HG02884 (cell line): ENCODE measurements around the gene SLFN12.
"Not testable (repeated sequence)": the region's sequence is repeated elsewhere in the genome, so short reads cannot be mapped to it uniquely, and the experiment has no call there.

Experiments
- ATAC-seq: cut with Tn5 transposase; IDR thresholded peaks from one replicate; pipeline ENCODE4 v1.9.1; 2021; ENCODE audit warnings: mild to moderate bottlenecking, moderate library complexity; ENCODE audit not compliant: unreplicated experiment

SLFN12 gene

GRCh38 chr17:35432176-35433074 is at the start of gene SLFN12:
Gene SLFN12 (minus strand): TSS chr17:35432500. CDS start chr17:35423028, 9,472 bp downstream.
- ATAC-seq: peak; percentile 57

DNA sequence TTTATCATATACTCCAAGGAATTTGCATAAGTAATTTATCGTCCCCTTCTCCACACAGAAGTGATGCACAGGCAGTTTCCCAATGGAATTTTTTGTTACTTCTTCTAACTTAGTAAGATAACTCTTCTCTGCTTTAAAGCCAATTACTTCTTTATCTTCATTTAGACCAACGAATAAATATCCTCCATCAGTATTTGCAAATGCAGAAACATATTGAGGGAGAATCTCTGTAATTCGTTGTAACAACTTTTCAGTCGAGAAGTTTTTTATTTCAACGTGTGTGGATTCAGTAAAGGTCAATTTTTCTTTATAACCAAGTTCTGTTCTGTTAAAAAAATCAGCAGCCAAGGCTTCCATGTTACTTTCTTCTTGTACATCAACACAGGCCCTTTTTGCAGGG is 47.0 kb upstream of the SLFN12 start:
- ATAC-seq: no peak

GRCh38 chr17:35477248-35477647 is 44.9 kb upstream of the SLFN12 start:
- ATAC-seq: no peak

DNA sequence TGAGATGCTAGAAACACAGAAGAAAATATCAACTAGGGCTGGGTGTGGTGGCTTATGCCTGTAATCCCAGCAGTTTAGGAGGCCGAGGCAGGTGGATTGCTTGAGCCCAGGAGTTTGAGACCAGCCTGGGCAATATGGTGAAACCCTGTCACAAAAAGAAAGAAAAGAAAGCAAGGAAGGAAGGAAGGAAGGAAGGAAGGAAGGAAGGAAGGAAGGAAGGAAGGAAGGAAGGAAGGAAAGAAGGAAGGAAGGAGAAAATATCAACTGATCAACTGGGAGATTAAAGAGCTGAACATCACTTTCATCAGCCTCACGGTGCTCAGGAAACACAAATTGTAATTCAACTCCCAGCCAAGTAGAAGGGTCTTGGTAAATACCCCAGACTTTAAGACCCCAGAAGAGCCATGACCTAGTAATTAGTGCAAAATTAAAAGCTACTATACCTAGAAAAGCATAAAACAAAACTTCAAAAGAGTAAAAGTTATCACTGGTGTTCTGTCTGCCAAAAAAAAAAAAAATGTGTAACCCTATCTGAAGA is 44.1 kb upstream of the SLFN12 start:
- ATAC-seq: no peak

DNA sequence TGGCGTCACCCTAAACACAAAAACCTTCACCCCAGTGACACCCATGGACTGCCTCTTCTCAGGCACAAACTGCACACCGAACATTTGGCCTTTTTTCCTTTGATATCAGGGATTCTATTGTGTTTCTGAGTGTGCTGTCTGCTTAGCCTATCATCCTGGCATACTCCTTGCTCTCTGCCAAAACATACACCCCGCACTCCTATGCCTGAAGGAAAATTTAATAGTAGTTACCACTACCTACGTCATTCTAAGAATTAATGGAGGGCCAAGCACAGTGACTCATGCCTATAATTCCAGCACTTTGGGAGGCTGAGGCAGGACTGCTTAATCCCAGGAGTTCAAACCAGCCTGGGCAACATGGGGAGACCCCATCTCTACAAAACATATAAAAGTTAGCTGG is 36.2 kb upstream of the SLFN12 start:
- ATAC-seq: no peak

DNA sequence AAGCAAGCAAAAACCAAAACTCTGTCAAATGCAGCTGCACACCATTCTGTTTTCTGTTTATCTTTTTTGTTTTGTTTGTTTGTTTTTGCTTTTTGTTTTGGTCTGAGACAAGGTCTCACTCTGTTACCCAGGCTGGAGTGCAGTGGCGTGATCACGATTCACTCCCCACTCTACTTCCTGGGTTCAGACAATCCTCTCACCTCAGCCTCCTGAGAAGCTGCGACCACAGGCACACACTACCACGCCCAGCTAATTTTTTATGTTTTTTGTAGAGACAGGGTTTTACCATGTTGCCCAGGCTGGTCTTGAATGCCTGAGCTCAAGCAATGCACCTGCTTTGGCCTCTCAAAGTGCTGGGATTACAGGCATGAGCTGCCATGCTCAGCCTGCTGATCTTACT is 35.5 kb upstream of the SLFN12 start:
- no peak for ATAC-seq

- ATAC-seq: peak; percentile 74
Observed at GRCh38 chr17:35460354-35460851, 28.1 kb upstream of the SLFN12 start.

GRCh38 chr17:35454035-35454434 is 21.7 kb upstream of the SLFN12 start:
- not testable (repeated sequence) for ATAC-seq

DNA sequence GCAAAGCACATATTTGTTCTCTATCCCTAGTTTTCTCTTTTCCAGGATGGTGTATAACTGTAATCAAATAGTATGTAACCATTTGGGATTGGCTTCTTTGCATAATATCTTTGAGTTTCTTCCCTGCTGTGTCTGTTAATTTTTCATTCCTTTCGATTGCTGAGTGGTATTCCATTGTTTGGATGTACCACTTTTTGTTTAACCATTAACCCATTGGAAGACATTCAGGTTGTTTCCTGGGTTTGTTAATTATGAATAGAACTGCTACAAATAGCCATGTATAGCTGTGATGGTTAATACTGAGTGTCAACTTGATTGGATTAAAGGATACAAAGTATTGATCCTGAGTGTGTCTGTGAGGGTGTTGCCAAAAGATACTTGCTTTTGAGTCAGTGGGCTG is 20.9 kb upstream of the SLFN12 start:
- no peak for ATAC-seq

GRCh38 chr17:35449371-35449931 is 17.2 kb upstream of the SLFN12 start:
- no peak for ATAC-seq

DNA sequence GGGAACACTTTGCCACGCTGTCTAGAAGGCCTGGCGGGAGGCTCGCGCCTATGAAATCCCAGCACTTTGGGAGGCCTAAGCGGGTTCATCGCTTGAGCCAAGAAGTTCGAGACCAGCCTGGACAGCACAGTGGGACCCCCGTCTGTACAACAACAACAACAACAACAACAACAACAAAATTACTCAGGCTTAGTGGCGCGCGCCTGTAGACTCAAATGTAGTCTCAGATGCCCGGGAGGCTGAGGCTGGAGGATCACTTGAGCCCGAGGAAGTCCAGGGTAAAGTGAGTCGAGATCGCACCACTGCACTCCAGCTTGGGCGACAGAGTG is 16.6 kb upstream of the SLFN12 start:
- ATAC-seq: no peak

DNA sequence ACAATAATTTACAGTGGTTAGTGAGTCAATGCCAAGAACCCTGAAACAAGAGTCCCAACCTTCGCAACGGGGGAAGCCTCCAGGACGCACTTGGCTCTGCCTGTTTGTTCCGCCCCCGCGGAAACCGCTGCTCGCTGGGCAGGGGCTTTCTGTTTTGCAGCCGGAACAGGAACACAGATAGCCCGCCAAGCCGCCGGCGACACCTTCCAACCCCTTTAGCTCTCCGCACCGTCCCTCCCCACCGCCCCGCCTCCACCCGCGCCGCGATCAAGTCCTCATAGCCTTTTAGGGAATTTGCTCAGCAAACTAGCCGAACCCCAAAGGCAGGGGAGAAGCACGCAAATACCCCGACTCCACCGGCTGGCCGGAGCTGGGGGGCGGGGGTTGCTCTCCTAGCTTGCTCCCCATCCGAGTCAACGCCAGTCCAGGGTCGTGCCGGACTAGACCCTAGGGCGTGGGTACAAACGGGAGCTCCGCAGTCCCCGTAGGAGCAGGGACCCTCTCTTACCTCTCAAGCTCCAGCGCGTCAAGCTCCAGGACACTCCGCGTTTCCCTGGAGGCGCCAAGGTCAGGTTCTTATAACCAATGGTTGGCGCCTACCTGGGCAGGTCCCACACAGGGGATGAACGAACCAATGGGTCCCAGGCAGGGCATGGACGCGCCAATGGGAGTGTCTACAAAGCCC is 16.1 kb upstream of the SLFN12 start, which contains the start of gene SLFN13:
TSS of gene SLFN13 (minus strand) at position 553 of the 685 bp plus-strand sequence. CDS start 3,086 bp downstream, outside the sequence.
- peak; percentile 74 for ATAC-seq

- no peak for ATAC-seq
Observed at GRCh38 chr17:35447499-35447898, 15.2 kb upstream of the SLFN12 start.

GRCh38 chr17:35438433-35438832 is 6.1 kb upstream of the SLFN12 start:
- no peak for ATAC-seq

DNA sequence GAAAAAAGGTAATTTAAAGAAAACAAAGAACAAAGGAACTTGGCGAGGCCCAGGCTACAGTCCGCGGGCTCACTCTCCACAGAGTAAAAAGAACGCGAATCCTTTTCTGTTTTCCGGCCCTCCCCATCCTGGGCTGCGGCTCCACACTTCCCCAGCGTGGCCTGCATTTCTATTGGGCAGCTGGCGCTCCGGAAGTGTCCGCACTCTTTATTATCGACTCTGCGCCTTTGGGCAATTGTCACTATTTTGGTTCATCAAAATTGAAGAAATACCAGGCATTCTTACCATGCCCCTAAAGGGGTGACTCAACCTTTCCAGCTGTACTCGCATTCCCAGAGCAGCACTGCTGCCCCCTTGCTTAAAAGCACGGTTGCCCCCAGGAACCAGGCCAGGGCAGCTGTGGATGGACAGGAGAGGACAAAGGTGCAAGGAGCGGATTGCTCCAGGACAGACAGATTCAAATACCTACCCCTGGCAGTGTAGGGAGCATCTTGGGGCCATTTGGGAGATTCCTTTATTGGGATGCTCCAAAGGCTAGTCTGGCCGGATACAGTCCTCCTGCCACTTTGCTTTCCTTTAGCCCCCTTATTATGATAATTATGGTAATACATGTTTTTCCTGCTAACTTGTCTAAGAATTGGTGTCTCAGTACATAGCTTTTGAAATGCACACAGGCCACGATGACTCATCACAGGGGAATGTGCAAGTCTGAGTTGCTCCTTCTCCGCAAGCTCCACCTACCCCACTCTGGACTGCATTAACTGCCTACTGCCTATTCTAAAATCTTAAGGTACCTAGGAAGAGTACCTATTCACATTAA is 985 bp upstream of the SLFN12 start:
- ATAC-seq: peak; percentile 53

DNA sequence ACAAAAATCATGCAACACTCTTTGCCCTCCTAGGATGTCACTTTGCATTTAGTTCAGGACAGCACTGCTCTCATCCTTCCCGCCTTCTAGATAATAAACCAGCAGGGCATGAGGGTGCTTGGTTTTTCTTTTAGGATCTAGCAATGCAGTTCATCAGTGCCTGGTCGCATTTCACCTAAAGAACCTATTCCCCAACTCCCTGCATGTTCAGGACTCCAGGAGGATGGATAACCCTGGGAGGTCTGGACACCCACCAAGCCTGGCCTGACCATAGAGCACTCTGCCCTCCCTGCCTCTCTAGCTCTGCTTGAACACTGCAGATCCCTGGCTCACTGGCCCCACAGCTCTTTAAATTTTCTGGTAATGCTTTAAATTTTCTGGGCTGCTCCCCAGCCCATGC is 2.6 kb downstream of the SLFN12 start:
- no peak for ATAC-seq

GRCh38 chr17:35428229-35428628 is 4.1 kb downstream of the SLFN12 start:
- ATAC-seq: no peak

DNA sequence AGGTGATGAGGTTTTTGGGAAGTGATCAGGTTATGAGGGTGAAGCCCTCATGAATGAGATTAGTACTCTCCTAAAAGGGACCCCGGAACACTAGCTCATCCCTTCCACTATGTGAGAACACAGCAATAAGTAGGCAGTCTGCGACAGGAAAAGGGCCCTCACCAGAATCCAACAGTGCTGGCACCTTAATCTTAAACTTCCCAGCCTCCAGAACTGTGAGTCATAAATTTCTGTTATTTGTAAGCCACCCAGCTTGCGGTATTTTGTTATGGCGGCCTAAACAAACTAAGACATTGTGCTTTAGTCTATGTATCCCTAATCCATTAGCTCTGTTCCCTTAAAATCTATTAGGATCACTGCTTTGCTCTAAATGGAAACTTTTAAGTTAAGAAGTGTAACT is 8.5 kb downstream of the SLFN12 start:
- no peak for ATAC-seq

GRCh38 chr17:35421069-35421468 is 11.2 kb downstream of the SLFN12 start:
- not testable (repeated sequence) for ATAC-seq

GRCh38 chr17:35416659-35417058 is 15.6 kb downstream of the SLFN12 start:
- no peak for ATAC-seq
